GM18868 (cell line): ENCODE results near the gene LRIG1.
A peak's percentile ranks its signal among the peaks of the same experiment; 100 is the strongest.

Experiments
- ATAC-seq: cut with Tn5 transposase; IDR thresholded peaks from one replicate; pipeline ENCODE4 v1.9.1; 2021; ENCODE audit warnings: mild to moderate bottlenecking, moderate library complexity; ENCODE audit not compliant: unreplicated experiment

The LRIG1 gene

DNA sequence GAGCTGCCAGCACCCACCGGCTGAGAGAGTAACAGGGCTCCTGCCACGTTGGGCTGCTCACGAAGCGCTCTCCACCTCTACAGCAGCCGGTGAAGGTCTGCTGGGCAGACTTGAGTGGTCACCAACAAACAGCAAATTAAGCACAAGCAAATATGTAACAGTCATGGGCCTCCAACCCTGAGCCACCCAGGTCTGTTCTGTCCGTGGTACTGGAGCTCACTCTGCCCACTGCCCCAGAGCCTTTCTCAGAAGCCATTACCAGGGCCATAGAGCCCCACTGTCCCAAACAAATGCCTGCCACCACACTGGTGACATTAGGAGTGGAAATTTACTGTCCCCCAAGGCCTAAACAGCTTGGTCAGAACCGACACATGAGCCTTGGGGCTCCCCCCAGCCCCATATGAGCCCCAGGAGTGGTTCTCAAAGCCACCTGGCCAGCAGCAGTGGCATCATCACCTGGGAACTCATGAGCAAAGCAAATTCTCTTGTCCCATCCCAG lies 56.6 kb downstream of the LRIG1 start:
- no peak for ATAC-seq

DNA sequence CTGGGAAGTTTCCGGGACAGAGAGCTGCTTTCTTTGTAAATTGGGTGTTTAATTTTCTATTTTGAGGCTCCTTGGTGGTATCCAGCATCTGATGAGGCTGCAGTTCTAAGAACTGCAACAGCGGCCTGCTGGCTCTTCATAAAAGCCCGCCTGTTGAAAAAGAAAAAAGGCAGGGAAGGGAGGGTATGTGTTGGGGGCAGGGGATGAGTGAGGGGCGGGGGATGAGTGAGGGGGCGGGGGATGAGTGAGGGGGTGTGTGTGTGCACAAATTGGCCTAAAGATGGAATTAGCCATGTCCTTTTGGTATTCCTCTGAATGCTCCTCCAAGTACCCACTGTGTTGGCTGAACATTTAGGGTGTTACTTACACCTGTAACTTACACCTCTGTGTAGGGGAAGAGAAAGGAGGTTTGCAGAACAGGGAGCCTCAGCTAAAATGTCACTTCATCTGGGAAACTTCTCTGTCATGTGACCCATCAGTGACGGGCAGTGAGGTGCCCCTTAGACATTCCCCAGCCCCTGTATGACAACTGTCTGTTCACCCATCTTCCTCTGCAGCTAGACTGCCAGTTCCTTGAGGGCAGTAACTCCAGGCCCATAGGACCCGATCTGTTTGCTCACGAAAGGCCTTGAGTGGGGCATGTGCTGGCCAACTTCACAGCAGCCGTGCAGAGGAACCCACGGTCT lies 57.6 kb downstream of the LRIG1 start:
- ATAC-seq = no peak

DNA sequence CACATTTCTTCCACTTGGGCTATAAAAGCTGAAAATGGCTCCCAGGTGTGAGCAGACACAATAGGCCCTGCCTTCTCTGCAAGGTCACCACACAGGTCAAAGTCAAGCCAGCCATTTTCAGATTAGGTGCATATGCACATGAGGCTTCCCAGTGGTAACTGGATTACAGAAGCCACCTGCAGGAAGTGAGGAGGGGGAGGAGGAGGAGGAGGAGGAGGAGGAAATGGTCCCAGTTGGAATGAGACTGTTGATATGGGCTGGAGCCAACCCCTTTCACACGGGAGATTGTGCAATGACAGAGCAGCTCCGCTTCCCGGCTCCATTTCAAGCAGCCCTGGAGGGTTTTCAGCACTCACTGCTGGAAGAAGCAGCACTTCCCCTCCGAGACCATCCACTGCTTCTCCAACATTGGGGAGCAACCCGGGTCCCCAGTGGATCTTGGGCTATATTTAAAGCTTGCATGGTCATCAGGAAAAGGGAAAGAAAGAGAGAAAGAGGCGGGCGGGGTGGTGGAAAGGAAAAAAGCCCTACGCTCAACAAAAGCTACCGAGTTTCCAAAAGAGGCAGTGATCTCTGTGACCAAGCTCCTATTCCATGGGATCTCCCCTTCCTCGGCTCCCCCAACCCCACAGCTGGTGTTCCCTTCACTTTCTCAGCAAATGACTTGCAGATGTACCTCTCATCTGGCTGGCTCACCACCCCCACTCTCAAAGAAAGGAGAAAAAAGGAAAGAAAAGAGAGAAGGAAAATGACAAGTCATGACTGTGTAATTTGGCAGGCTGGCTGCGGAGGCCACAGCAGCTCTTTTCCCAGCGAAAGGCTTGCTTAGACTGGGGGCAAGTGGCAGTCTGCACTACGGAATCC lies 58.3 kb downstream of the LRIG1 start:
- no peak for ATAC-seq

DNA sequence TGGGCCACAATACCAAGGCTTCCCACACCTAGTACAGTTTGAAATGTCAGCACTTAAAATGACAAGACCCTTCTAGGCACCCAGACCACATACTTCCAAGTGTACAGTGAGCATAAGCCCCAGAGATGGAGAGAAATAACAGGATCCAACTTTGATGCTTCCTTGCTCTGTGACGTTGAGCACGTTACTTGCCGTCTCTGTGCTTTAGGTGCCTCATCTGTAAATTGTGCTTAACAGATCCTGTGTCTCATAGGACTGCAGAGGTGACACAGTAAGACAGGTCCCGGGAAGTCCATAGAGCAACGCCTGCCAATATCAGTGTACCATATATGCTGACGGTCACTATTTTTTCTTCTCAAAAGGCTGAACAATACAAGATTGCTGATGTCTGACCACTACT lies 59.1 kb downstream of the LRIG1 start:
- no peak for ATAC-seq

DNA sequence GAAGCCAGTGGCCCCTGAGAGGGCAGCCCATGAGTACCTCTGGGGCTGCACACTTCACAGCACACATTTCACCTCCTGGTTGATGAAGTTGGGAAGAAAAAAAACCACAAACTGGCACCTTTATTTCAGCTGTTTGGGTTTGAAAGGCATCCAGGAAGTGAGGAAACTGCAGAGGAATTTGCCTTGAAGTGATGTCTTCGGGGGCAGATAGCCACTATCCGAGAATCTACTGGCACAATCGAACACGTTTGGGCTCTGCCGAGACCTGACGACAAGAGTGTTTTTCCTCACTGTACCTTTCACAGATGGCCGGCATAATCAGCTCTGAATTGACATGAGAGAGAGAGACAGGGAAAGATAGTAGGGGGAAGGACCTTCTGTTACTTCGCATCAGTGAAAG lies 59.7 kb downstream of the LRIG1 start:
- no peak for ATAC-seq

DNA sequence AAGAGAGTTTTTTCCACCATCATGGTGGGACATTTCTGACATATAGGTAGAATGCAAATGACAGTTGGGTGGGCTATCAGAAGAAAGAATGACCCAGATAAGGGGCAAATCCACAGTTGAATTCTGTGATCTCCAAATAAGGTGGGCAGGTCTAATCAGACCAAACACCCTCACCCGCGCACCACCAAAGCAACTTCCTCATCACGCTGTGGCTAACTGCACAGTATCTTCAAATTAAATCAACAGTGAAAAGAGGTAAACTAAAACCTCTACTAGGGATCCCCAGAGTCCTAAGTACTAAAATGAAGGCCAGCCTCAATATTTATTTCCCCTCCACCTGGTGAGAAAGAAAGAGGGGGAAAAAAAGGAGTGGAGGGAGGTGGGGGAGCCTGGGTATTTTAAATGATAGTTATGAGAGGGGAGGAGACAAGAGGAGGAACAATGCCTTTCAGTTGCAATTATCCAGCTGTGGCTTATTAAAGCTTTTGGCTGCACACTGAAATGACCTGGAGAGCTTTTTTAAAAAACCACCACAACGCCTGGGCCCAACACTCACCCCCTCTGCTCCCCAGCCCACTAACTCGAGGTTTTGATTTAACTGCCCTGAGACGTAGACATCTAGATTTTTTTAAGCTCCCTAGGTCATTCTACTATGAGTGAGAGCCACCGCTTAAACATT lies 61.0 kb downstream of the LRIG1 start:
- peak; percentile 66 for ATAC-seq

DNA sequence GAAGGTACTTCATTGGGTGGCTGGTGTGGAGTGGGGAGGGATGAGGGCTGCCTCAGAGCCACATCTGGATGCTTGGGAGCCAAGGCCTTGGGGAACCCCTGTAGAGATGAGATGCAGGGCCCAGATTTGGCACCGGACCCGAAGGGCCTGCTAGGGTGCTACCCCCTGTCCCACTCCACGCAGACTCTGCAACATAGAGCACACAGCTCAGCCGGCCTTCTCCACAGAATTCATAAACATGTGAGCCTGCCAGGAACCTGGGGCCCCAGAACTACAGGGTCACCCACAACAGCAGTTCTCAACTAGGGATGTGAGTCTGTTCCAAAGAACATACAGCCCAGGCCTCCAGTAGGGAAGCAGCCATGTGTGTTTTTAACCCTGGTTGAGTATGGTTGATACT lies 62.8 kb downstream of the LRIG1 start:
- no peak for ATAC-seq

DNA sequence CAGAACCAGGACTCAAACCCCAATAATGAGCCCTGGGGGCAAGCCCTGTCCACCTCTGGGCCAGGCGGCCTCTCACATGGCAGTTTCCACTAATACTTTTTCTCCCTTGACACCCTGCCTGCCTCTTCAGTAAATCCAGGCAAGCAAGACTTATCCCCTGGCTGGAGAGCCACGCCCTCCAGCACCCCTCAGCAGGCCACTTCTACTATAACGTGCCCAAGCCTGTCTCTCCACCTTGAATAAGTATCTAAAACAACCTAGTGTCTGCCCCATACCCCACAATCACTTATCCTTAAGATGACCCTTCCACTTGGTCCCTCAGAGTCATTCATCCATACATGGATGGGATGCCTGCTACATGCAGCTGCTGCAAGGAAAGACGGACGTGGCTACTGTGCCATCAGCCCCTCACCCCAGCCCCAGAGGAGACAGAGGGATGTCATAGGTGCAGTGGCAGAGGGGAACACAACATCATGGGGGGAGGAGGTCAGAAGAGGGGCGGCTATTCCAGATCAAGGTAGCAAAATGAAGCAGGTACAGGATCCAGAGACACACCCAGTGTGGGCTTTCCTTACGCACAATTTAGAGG lies 63.4 kb downstream of the LRIG1 start:
- ATAC-seq = no peak

DNA sequence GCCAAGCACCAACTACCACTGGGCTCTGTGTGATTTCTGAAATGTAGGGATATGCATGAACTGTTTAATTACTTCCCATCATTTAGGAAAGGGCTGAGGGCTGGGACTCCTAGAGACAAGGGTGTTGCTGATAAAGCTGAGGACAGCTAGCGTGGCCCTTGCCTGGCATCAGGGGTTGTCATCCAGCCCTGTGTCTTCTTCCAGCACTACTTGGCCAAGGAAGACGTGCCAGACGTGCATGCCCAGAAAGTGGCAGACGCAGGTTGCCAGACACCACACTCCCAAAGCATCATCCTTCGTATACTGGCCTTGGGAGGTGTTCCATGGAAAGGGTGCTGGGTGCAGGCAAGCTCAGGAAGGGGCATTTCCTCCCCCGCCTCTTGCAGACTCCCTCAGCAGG lies 64.8 kb downstream of the LRIG1 start:
- ATAC-seq = no peak

DNA sequence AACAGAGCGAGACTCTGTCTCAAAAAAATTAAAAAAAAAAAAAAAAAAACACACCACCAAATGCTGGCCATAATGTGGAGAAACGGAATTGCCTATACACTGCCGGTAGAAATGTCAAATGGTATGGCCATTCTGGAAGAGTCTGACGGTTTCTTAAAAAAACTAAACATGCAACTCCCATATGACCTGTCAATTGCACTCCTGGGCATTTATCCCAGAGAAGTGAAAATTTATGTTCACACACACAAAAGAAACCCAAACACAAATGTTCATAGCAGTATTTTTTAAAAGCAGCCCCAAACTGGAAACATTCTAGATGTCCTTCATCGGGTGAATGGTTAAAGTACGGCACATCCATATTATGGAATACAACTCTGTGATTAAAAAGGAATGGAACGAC lies 66.1 kb downstream of the LRIG1 start:
- ATAC-seq = no peak

DNA sequence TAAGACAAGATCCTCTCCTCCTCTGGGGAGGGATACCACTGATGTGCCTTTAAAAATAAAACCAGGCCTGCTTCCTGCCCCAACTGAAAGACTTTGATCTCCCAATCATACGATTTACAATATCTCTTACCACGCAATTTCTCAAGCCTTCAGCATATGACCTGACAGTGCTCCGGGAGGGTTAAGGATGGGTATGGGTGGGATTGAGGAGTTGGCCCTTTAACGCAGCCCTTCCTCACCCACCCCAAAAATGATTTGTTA lies 67.4 kb downstream of the LRIG1 start:
- ATAC-seq = no peak

DNA sequence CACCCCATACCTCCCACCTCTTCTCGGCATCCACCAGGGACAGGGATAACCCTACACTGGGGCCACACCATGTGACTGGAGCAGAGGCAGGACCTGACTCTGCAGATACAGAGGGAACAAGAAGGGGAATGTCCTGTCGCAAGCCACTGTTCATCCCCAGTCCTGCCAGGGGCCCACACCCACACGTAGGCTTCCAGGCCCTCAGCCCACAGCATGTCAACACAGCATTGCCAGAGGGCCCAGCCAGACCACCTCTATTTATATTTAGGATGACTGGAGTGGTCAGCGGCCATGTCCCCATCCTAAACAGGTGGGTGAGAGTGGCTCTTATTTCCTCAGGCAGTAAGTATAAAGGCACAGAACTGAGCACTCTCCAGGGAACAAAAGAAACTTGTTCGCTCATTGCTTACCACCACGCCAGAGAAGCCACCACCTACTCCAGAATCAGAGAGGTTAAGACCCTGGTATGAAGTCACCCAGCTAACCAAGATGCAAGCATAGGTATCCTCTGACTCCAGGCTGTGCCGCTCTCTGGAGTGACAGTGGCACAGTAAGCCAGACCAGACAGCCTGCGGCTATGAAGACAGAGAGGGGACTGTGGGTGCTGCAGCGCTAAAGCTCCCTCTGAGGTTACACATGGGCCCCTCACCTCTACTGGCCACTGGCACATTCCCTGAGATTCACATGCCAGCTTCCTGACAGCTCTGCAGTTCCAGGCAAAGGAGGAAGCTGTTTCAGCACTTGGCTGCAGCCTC lies 67.9 kb downstream of the LRIG1 start:
- ATAC-seq = no peak

DNA sequence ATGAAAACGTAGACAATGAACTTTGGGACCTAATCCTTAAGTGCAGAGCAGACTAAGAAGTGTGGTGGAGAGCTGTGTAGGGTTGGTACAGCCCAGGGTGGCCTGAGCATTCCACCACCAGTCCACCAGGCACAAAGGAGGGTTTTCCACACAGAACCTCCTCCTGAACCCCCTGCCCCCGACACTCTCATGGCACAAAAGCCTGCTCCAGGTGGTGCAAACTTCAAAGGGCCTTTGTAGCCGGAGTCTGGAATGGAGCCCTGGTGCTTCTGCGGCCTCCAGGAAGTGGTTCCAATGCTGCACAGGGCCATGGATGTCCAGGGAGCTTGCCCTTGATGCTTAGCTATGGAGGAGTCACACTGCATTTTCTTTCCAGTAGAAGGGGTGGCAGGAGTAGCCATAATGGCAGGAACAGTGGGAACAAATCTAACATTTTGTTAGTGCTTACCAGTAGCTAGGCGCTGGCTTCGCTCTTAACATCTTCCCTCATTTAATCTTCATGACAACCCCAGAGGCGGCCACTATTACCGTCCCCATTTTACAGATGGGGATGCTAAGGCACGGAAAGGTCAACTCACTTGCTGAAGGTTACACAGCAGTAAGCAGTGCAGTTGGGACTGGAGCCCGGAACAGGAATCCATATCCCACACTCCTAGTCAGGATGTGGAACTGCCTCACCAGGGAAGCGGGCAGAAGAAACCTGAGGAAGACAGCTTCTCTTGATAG lies 68.6 kb downstream of the LRIG1 start:
- ATAC-seq = no peak

DNA sequence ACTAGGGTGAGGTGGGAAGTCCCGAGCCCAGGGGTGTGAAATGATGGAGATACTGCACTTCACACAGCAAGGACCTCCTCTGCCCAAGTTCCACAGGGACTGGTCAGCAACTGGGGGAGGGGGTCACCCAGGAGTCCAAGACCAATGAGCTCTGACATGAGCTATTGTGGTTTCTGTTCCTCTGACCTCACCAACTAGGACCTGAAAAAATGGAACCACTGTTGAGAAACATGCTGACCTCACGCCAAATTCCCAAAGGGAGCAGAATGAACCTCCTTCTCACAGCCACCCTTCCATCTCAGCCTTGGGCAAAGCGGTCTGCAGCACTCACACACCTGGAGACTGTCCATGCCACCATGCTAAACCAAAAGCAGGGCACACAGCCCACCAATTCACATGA lies 69.3 kb downstream of the LRIG1 start:
- no peak for ATAC-seq

DNA sequence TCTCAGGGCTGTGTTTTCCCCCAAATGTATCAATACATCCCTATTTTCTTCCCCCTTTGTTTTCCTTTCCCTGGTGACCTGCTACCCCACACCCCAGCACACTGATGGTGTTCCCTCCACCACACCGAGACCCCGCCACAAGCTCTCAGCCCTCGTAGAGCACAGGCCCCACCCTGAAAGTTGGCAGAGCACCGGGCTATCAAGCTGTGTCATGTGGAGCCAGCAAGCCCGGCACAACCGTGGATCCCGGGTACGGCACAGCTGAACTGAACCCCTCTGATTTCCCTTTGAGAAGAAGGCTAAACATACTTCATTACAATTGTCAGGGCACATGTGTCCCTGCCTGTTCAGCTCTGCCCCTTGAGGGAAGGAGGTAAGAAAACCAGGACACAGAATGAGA lies 69.9 kb downstream of the LRIG1 start:
- no peak for ATAC-seq

DNA sequence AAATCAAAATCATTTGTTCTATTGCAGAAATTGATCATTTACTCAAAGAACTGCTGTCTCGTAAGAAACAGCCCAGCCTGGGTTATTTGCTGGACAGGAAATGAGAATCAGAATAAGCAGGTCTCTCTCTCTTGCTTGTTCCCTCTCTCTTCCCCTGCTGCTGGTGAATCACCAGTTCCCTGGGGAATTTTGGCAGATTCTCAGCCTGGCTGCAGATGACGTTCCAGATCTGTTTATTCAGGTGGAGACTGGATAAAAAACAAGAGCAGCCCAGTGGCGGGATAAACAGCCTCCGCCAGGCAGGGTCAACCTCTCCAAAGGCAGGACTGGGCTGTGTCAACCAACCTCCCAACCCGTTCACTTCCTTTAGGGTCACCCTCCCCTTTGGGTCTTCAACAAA lies 72.1 kb downstream of the LRIG1 start:
- no peak for ATAC-seq

DNA sequence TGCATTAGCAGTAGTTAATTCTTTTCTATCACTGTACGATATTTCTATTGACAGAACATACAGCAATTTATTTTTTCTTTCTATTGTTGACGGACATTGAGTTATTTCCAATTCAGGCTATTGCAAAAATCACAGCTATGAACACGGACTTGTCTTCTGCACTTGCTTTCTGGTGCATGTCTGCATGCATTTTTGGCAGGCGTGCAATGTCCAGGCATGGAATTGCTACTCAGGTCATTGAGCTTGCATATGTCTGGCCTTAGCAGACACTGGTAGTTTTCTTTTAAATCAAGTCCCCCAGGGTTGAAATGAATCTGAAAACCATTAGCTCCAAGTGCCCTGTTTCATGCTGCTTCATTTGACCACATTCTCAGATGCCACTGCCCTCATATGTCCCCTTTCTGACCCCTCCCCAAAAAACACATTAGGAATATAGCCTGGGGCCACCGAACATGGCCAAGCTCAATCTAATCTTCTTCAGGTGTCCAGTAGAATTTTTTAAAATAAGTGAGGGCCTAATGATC lies 72.8 kb downstream of the LRIG1 start:
- no peak for ATAC-seq

DNA sequence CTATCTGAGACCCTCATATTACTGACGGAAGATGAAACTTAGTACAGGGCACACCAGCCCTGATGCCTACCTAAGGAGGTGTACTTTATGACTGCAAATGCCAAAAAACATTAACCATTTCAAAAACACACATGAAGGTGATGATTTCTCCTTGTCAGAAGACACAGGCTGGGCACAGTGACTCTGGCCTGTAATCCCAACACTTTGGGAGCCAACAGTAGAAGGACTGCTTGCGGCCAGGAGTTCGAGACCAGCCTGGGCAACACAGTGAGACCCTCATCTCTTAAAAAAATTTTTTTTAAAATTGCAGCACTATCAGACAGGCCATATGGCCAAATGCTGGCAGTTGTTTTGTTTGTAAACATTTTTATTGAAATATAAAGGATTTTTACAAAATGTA lies 73.5 kb downstream of the LRIG1 start:
- ATAC-seq = no peak

DNA sequence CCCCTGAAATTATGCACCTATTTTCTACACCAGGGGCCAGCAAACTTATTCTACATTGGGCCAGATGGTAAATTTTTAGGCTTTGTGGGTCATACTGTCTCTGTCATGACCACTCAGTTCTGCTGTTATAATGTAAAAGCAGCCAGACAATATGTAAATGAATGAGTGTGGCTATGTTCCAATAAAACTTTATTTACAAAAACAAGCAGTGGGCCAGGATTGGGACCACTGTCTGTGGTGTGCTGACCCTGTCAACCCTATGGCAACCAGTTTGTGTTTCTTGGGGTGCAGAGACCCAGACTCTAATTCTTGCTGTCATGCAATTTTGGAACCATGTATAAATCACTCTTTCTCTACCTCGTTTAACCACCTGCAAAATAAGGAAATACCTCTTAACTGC lies 74.7 kb downstream of the LRIG1 start:
- ATAC-seq = no peak

DNA sequence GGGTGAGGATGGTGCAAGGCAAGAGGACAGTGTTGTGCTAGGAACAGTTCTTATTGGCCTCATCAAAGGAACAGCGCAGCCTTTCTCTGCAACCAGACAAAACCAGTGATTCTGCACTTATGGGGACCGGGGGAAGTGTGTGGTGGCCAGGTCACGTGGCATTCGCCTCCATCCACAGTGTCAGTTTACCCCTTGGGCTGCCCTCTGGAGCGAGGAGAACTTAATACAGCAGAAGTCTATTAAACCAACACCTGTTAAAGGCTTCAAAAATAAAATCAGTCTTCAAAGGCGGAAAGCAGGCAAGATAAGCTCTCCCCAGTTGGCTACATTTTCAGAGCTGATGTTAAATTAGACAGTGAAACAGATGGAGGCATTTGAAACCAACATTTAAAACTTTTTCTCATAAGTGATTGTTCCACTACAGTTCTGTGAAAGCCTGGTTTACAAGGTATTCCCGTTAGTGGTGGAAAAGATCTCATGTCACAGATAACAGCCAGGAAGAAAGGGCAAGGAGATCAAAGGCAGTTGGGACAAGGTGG lies 75.2 kb downstream of the LRIG1 start:
- ATAC-seq = no peak
